EL (cell line): ENCODE measurements around the gene OSBPL9.
A peak's percentile ranks its signal among the peaks of the same experiment; 100 is the strongest.
"Not testable (repeated sequence)": the region's sequence is repeated elsewhere in the genome, so short reads cannot be mapped to it uniquely, and the experiment has no call there.

Source experiments
- DNase-seq: peaks from one replicate; pipeline ENCODE4 v3.0.0-alpha.2; 2016

Gene OSBPL9

DNA sequence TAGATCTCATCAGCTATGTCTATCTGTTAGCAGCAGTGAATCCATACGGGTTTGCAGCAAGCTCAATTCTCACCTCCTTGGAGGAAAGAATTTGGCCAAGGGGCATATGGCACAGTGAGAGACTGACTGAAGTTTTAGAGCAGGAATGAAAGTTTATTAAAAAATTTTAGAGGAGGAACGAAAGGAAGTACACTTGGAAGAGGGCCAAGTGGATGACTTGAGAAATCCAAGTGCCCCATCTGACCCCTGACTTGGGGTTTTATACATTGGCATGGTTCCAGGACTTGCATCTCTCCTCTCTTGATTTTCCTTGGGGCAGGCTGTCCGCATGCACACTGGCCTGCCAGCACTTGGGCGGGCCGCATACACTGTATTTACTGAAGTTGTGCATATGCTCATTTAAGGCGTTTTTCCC lies 9.2 kb upstream of the OSBPL9 start:
- DNase-seq: peak; percentile 47

DNA sequence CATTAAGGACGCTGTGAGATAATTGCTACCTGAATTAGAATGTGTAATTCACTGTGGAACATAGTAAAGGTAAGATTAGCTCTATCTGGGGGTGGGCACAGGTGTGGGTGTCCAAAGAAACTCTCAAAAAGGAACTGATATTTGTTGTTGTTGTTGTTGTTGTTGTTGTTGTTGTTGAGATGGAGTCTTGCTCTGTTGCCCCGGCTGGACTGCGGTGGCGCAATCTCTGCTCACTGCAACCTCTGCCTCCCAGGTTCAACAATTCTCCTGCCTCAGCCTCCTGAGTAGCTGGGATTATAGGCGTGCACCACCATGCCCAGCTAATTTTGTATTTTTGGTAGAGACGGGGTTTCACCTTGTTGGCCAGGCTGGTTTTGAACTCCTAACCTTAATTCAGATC lies 6.8 kb upstream of the OSBPL9 start:
- not testable (repeated sequence) for DNase-seq

DNA sequence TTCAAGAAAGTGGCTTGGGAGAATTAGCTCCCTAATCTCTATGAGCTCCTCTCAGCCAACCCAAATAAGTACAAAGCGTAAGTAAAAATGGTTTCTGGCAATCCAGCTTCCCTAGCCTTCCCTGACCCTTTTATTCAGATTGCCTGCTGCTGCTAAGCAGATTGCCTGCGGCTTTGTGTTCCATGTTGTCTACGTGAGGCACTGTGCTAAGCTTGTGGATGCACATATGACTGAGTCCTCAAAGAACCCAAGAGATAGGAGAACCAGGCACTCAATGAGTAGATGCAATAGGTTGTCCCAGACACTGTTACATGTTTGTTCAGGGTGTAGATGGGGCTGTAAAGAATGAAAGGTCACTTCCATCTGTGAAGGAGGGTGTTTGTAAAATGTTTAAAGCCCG lies 6.3 kb upstream of the OSBPL9 start:
- no peak for DNase-seq

DNA sequence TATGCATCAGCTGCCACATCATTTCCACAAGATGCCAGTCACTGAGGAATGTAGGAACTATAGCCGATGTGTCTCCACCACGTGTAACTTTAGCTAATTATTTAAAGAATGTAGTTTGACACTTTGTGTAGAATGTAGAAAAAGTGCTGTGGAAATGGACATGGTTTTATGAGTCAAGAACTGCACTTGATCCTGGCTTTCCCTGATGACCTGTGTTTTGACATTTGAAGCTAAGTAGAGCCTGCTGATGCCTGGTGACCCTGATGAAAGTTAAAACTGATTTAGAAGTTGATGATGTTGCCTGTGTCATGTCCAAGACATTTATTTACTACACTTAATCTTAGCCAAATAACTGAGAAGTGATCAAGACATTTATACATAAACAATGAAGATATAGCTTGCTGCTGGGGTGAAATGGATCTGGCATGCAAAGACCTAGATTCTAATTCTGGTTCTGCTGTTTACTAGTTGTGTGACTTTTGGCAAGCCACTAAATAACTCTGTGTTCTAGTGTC lies 4.4 kb upstream of the OSBPL9 start:
- peak; percentile 43 for DNase-seq

DNA sequence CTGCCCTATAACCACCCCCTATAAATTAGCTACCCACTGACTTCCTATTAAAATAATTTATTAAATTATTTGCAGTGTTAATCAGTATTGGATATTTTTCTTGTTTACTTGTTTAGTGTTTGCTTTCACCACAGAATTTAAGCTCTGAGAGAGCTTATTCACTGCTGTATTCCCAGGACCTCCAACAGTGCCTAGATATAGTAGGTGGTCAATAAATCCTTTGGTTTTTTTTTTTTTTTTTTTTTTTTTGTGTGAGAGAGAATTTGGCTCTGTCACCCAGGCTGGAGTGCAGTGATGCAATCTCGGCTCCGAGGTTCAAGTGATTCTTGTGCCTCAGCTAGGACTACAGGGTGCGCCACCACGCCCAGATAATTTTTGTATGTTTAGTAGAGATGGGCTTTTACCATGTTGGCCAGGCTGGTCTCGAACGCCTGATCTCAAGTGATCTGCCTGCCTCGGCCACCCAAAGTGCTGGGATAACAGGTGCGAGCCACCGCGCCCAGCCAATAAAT lies 1.1 kb upstream of the OSBPL9 start:
- DNase-seq: no peak

DNA sequence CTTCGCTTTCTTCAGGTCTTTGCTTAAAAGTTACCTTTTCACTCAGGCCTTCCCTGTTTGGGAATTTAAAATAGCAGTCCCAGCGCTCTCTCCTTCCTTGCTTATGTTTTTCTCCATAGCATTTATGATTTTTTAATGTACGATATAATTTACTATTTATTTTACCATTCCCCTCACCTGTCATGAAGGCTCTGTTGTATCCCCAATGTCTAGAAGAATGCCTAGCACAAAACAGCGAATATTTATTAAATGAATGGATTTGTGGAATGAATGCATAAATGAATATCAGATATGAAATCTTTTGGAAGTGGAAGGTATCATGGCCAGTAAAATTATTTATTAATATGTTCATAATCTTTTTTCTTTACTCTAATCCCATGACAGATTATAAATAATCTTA lies 402 bp upstream of the OSBPL9 start:
- no peak for DNase-seq

DNA sequence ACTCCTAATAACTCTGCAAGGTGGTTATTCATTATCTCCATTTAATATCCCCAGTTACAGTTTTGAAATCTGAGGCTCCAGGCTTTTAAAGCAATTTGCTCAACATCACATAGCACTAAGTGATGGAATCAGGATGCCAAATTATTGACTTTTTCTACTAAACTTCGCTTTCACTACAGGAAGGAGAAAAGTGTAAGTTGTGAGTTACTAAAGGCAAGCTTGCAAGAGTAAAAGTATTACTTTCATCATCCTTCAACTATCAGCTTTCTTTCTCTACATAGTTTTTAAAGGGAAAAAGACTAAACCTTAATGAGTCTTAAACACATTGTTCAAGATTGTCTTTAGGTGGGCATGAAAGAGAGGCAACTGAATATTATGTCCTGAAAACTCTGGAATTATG lies 1.8 kb downstream of the OSBPL9 start:
- no peak for DNase-seq

DNA sequence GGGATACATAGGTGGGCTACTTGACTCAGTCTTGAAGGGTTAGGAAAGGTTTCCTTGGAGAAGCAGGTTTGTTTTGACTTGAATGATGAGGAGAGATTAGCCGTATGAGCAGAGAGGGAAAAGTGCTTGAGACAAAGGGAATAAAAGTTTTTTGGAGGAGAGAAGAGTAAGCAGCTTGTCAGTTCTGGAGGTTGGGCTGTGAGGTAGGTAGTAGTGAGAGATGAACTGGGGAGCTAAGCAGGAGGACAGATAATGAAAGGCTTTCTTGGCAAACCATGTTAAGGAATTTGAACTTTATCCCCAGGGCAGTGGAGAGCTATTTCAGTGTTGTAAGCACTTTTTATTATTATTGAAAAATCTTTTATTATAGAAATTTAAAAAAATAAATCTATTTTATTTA lies 3.6 kb downstream of the OSBPL9 start:
- DNase-seq: no peak

DNA sequence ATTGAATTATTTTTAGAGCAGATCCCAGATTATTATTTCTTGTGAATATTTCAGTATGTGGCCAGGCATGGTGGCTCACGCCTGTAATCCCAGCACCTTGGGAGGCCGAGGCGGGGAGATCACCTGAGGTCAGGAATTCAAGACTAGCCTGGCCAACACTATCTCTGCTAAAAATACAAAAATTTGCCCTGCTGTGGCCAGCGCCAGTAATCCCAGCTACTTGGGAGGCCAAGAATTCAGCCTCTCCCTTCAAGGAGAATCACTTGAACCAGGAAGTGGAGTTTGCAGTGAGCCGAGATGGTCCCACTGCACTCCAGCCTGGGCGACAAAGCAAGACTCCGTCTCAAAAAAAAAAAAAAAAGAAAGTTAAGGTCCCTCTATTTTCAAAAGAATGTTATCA lies 4.3 kb downstream of the OSBPL9 start:
- DNase-seq: no peak

DNA sequence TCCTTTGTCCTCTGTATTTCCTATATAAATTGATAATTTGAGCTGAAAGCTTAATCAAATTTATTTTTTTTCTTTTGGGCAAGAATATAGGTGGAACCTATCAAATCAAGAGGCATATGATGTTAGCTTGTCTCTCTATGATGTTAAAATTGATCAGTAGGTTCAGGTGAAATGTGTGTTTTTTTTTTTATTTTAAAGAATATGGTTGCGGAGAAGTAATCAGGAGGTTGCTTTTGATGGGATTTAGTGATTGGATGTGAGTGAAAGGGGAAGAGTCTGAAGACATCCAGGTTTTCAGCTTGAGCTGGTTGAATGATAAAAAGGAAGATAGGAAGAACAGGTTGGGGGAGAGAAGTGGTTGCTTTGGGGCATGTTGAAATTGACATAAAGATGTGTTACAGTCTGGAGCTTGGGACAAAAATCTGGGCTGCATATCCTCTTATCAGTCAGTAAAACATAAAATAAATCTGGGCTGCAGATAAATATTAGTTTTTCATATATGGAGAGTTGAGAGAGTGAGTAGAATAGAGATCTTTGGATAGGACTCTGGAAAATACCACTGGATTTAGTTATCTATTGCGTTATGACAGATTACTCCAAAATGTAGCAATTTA lies 5.1 kb downstream of the OSBPL9 start:
- DNase-seq: no peak

DNA sequence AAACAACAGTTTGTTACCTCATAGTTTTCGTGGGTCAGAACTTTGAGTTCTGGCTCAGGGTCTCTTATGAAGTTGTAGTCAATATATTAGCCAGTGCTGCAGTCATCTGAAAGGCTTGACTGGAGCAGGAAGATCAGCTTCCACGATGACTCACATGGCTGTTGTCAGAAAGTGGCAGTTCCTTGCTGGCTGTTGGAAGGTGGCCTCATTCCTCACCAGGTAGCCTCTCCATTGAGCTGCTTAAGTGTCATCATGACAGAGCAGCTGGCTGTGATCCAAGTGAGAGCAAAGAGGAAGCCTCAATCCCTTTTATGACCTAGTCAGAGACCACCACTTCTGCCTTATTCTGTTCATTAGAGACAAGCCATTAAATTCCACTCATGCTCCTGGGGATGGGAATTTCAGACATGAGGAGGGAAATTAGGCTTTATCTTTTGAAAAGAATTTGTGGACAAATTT lies 5.6 kb downstream of the OSBPL9 start:
- DNase-seq: peak; percentile 75

DNA sequence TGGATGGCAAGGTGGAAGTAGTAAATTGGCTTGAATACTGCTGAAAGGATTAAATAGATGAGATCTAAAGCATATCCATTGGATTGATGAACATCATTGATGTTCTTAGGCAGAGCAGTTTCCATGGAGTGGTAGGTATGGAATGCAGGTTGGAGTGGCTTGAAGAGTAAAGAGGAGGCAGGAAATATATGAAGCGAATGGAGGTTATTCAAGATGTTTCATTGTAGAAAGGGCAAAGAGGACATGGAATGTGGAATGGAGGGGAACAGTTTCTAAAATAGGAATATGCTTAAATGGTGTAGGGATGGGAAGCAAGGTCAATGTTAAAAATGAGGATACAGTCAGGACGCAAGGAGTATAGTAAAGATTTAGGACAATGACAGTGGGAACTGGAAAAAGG lies 6.1 kb downstream of the OSBPL9 start:
- DNase-seq: no peak

DNA sequence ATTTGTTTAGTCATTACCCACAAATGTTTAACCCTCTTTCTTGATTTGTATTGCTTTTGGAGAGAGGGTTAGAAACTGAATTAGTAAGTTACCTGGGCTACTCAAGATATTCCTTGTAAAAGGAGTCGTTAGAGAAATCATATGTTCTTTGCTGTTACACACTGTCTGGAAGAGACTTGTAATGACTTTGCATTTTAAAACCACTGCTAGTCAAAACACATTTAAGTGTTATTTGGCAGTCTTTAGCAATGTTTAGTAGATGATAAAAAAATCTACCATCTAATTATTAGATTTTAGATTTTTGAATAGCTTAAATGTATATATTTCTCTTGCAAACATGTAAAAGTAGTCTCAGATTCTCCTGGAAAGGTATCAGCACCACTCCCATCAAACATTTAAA lies 6.6 kb downstream of the OSBPL9 start:
- no peak for DNase-seq

DNA sequence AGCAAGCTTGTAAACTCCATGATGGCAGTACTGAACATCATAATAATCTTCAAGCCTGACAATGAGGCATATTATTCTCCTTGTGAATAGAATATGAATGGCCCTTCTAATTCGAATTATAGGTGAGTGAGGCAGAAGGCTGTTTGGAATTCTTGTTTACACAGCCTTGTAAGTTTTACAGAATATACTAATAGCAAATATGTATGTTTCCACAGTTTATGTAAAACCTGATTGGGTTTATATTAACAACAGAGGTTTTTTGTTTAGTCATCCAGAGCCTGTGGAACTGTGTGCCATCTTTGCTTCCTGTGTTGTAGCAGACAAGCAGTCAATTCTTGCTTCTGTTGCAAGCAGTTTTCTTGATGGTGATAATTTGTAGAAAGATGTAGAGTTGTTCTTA lies 8.0 kb downstream of the OSBPL9 start:
- DNase-seq: no peak

DNA sequence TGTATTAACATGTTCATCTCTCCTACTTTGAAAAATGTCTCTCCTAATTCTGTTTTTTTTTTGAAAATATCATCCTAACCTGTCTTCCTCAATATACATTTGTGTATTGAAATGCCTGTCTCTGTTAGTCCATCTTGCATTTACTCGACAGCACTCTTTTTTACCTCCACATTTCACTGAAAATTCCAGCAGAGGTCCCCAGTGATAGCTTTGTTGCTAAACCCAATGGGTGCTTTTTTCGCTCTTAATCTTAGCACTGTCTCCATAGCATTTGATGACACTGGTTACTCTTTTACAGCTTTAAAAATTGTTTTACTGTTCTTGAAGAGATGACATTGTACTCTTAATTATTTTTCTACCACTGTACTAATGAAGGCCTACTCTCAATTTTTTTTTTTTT lies 10.8 kb downstream of the OSBPL9 start:
- DNase-seq: peak; percentile 54

DNA sequence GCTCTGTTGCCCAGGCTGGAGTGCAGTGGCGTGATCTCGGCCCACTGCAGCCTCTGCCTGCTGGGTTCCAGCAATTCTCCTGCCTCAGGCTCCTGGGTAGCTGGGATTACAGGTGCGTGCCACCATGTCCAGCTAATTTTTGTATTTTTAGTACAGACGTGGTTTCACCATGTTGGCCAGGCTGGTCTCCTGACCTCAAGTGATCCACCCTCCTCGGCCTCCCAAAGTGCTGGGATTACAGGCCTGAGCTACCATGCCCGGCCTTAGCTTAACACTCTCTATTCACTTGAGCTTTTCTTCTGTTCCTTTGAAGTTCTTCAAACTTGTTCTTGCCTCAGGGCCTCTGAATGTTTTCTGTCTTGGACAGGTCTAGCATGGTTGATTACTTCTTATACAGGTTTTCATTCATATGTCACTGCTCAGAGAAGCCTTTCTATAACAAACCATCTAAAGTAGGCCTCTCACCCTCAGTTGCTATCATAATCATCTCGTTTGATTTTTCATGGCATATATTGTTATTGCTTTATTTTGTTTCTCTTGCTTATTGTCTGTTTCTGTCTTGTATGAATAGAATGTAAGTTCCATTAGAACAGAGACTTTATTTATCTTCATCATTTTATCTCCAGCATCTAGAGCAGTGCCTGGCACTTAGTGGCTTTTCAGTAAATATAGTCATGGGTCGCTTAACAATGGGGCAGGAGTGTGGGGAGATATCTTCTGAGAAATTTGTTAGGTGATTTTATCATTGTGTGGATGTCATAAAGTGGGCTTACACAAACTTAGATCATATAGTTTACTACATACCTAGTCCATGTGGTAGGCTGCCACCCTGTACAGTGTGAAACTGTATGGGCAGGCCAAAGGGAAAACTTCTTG lies 12.1 kb downstream of the OSBPL9 start:
- DNase-seq: no peak

DNA sequence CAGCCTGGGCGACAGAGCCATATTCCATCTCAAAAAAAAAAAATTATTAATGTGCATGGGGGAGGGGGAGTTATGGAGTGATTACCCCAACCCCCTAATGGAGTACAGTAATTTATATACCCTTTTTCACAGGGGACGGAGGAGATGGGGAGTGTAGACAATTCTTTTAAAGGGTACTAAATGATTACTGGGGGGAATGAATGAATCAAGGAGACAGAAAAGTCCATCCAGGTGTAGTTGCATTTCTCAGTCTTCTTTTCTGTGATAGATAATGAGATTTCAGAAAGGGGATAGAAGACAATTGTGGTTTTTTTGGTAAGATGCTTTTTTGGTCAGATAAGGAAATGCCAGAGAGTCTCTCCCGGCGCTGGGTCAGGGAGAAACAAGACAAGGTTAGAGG lies 13.0 kb downstream of the OSBPL9 start:
- DNase-seq: no peak

DNA sequence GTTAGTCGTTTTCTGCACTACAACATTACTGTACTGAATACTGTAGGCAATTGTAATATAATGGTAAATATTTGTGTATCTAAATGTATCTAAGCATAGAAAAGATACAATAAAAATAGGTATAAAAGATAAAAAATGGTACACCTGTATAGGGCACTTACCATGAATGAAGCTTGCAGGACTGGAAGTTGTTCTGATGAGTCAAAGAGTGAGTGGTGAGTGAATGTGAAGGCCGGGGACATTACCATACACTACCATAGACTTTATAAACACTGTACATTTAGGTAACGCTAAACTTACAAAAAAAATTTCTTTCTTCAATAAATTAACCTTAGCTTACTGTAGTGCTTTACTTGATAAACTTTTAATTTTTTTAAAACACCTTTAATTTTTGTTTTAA lies 13.5 kb downstream of the OSBPL9 start:
- DNase-seq: no peak

DNA sequence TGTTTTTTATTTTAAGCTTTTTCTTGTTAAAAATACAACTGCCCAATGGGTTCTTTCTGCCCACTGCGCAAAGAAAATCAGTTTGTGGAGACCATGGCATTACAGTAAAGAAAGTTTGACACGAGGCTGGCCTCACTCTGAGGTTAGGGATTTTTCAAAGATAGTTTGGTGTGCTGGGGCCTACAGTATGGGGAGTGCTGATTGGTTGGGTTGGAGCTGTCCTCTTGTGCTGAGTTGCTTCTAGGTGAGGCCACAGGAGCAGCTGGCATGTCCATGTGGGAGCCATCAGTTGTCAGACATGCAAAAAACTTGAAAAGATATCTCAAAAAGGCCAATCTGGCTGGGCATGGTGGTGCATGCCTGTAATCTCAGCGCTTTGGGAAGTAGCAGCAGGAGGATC lies 14.0 kb downstream of the OSBPL9 start:
- no peak for DNase-seq

DNA sequence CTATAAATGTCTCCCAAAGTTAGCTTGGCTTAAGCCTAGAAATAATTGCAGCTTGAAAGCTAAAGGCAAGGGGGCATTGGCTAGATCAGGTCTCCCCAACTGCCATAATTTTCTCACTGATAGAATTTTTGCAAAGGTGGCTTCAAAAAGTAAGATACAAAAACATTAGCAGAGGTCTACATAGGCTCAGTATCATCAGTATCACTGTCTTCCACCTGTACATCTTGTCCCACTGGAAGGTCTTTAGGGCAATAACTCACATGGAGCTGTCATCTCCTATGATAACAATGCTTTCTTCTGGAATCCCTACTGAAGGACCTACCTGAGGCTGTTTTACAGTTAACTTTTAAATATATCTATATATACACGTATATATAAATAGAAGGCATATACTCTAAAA lies 14.9 kb downstream of the OSBPL9 start:
- DNase-seq: no peak

DNA sequence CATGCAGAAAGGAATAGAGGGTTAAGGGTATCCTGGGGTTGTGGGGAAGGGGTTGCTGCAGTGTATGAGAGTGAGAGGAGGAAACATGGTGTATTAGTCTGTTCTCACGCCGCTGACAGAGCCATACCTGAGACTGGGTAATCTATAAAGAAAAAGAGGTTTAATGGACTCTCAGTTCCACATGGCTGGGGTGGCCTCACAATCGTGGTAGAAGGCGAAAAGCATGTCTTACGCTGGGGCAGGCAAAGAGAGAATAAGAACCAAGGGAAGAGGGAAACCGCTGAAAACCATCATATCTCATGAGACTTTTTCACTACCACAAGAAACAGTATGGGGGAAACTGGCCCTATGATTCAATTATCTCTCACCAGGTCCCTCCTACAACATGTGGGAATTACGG lies 17.7 kb downstream of the OSBPL9 start:
- DNase-seq: no peak

DNA sequence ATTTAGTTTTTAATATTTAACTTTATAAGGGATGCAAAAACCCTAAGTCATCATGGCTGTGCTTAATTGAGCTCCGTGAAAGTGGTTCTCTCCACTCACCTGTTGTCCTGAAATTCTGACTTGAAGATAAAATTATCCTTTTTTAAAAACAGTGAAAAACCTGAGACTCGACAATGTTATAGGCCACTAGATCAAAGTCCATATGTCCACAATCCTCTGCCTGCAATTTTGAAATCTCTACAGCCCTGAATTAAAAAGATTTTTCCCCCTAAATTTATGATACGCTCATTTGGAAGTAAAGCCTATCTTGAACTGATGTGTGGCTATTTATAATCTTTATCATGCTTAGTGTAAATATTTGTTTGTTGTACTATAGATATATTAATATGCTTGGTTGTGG lies 18.7 kb downstream of the OSBPL9 start:
- DNase-seq: no peak

DNA sequence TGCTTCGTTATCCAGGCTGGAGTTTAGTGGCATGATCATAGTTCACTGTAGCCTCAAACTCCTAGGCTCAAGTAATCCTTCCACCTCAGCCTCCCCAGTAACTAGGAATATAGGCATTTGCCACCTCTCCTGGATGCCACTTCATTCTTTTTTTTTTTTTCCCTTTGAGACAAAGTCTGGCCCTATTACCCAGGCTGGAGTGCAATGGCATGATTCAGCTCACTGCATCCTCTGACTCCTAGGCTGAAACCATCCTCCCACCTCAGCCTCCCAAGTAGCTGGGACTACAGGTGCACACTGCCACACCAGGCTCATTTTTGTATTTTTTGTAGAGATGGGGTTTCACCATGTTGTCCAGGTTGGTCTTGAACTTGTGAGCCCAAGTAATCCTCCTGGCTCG lies 19.3 kb downstream of the OSBPL9 start:
- DNase-seq: no peak
